ENCODE data around the gene CCM2L.

Gene CCM2L

DNA sequence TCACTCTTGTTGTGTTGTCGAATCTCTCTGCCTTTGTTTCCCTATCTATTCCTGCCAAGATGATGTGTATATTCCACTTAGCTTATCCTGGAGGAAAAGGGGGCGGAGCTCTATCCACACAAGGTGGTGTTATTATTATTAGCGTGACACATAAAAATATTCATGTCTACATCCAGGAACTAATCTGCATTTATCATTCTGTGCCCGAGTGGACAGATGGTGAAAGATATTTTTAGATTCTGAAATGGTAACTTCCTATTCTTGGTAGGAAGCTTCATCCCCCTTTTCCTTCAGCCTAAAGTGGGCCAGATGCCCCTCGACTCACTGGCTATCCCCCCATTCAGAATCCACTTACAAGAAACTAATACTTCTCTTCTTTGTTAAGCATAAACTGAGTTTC, 40.2 kb upstream of the CCM2L start:
- Histone ChIP-seq H2AFZ (ENCODE audit: low read depth, low read length) (no peak overlapping the region), H3K4me1 (ENCODE audit: insufficient read depth, low read length) (no peaks in the 10 kb centered on the region), H3K4me2 (ENCODE audit: insufficient read depth, low read length) (no peak overlapping the region), H3K27me3 (ENCODE audit: insufficient read depth, low read length, poor library complexity) (no peaks in the 10 kb centered on the region), H3K9ac (ENCODE audit: low read depth, low read length) (no peak overlapping the region), H4K20me1 (ENCODE audit: insufficient read depth, low read length) (peaks cover 8% of the 10 kb centered on the region), H3K4me3 (ENCODE audit: low read depth in 1 of 2, low read length in 2 of 2) (no peak overlapping the region), H3K79me2 (ENCODE audit: insufficient read depth, low read length) (no peaks in the 10 kb centered on the region), H3K36me3 (ENCODE audit: insufficient read depth, low read length) (no peaks in the 10 kb centered on the region), H3K9me3 (ENCODE audit: insufficient read depth, low read length, severe bottlenecking) (no peaks in the 10 kb centered on the region), H3K27ac (ENCODE audit: low read length) (no peak overlapping the region)
- TF ChIP-seq EZH2 (IDR thresholded peaks at IDR 0.05; ENCODE audit: borderline replicate concordance, low read depth, low read length, severe bottlenecking) (no peak), CTCF (IDR thresholded peaks at IDR 0.05; ENCODE audit: borderline replicate concordance, extremely low read depth, low read length, poor library complexity, severe bottlenecking) (no peak)
- ATAC-seq (ENCODE audit: insufficient read depth, low read depth) (no peak), DNase-seq (no peak)

DNA sequence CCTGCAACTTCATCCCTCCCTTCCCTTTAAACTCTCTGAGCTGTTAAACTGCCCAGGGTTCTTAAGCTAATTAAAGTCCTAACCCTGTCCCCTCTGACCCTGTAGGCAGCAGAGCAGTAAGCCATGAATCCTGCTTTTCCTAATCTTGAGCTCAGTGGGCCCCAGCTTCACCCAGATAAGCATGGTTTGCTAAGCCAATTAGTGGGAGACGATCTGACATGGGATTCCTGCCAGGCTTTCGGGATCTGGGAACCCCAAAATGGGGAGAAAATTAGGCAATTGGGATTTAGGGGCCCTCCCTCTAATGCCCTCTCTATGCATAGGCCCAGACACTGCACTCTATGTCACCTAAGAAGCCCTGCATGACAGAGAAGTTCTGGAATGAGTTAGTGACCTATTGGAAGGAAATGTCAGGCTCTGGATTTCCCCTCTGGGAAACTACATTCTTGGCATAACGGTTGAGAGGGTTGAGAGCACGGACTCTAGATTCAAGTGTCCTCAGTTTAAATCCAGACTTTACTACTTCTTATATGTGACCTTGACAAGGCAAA, 37.7 kb upstream of the CCM2L start:
- no peak for DNase-seq
- Histone ChIP-seq H3K9ac (ENCODE audit: low read depth, low read length) (no peak overlapping the region), H3K27me3 (ENCODE audit: insufficient read depth, low read length, poor library complexity) (no peaks in the 10 kb centered on the region), H3K4me2 (ENCODE audit: insufficient read depth, low read length) (no peak overlapping the region), H3K27ac (ENCODE audit: low read length) (no peak overlapping the region), H3K4me3 (ENCODE audit: low read depth in 1 of 2, low read length in 2 of 2) (no peak overlapping the region), H3K4me1 (ENCODE audit: insufficient read depth, low read length) (no peaks in the 10 kb centered on the region), H3K79me2 (ENCODE audit: insufficient read depth, low read length) (no peaks in the 10 kb centered on the region), H2AFZ (ENCODE audit: low read depth, low read length) (no peak overlapping the region), H3K9me3 (ENCODE audit: insufficient read depth, low read length, severe bottlenecking) (no peaks in the 10 kb centered on the region), H3K36me3 (ENCODE audit: insufficient read depth, low read length) (no peaks in the 10 kb centered on the region), H4K20me1 (ENCODE audit: insufficient read depth, low read length) (peaks cover 6% of the 10 kb centered on the region)
- TF ChIP-seq CTCF (IDR thresholded peaks at IDR 0.05; ENCODE audit: borderline replicate concordance, extremely low read depth, low read length, poor library complexity, severe bottlenecking) (no peak), EZH2 (IDR thresholded peaks at IDR 0.05; ENCODE audit: borderline replicate concordance, low read depth, low read length, severe bottlenecking) (no peak)
- ATAC-seq (ENCODE audit: insufficient read depth, low read depth): no peak

DNA sequence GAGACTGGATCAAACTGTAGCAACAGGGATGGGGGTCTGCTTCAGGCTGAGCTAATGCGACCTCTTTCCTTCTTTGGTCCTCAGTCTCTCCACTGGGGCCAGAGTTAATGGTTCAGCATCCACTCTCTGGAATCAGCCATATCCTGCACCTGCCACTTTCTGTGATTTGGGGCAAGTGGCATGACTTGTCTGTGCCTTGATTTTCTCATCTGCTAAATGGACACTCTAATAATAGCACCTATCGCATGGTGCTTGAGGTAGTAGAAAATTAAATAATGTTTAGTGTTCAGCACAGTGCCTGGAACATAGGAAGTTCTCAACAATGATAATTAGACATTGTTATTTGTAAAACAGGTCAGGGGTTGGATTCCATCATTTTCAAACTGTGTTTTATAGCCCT, 35.9 kb upstream of the CCM2L start:
- no peak for ATAC-seq (ENCODE audit: insufficient read depth, low read depth)
- Histone ChIP-seq H3K4me3 (ENCODE audit: low read depth in 1 of 2, low read length in 2 of 2) (no peak overlapping the region), H3K27ac (ENCODE audit: low read length) (no peak overlapping the region), H3K4me2 (ENCODE audit: insufficient read depth, low read length) (no peak overlapping the region), H3K9me3 (ENCODE audit: insufficient read depth, low read length, severe bottlenecking) (no peaks in the 10 kb centered on the region), H4K20me1 (ENCODE audit: insufficient read depth, low read length) (peaks cover 4% of the 10 kb centered on the region; the same call in 1 of the 2 replicates), H3K27me3 (ENCODE audit: insufficient read depth, low read length, poor library complexity) (no peaks in the 10 kb centered on the region), H3K79me2 (ENCODE audit: insufficient read depth, low read length) (no peaks in the 10 kb centered on the region), H3K4me1 (ENCODE audit: insufficient read depth, low read length) (no peaks in the 10 kb centered on the region), H3K36me3 (ENCODE audit: insufficient read depth, low read length) (no peaks in the 10 kb centered on the region), H3K9ac (ENCODE audit: low read depth, low read length) (no peak overlapping the region), H2AFZ (ENCODE audit: low read depth, low read length) (no peak overlapping the region)
- no peak for TF ChIP-seq EZH2 (IDR thresholded peaks at IDR 0.05; ENCODE audit: borderline replicate concordance, low read depth, low read length, severe bottlenecking)
- no peak for TF ChIP-seq CTCF (IDR thresholded peaks at IDR 0.05; ENCODE audit: borderline replicate concordance, extremely low read depth, low read length, poor library complexity, severe bottlenecking)
- no peak for DNase-seq
